T-helper 2 cell treated with Interferon-gamma antibody and Interleukin-4, amounts not matched to agents 100 ng/mL and 5 ng/mL, for 36 hours (primary cell): ENCODE results near the gene CYP20A1. TPM values are rescaled to one million over a fixed set of nuclear protein-coding genes. Genes with fewer than 3 reads are reported as not detected.

Experiments used
- intact Hi-C: fragments of 100-400 bp; cut with micrococcal nuclease; formaldehyde crosslinking; loops from one replicate; pipeline ENCODE4 v1.15.1; 2023
- total RNA-seq: library from RNA; stranded (reverse); gene quantifications from 2 replicates; pipeline ENCODE4 v1.2.3, GENCODE V29; 2022

The CYP20A1 gene
- total RNA-seq, 1 donor from 2014 or later = 23.7 TPM

DNA sequence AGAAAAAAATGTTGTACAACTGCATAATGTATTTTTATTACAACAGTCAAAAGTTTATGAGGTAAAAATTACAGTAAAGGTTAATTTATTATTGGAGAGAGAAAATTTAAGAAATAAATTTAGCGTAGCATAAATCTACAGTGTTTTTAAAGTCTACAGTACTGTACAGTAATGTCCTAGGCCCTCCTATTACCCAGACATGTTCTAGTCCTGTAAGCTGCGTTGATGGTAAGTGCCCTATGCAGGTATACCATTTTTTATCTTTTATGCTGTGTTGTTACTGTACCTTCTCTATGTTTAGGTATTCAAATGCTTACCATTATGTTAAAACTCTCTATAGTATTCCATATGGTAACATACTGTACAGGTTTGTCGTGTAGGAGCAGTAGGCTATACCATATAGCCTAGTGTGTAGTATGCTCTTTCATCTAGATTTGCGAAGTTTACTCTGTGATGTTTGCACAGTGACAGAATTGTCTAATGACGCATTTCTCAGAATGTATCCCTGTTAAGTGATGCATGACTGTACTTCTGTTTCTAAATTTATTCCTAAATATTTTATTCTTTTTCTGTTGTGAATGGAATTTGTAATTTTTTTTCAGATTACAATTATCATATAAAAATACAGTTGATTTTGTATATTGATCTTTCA lies 113.9 kb downstream of the CYP20A1 start:
- intact Hi-C loops = no loop called here

DNA sequence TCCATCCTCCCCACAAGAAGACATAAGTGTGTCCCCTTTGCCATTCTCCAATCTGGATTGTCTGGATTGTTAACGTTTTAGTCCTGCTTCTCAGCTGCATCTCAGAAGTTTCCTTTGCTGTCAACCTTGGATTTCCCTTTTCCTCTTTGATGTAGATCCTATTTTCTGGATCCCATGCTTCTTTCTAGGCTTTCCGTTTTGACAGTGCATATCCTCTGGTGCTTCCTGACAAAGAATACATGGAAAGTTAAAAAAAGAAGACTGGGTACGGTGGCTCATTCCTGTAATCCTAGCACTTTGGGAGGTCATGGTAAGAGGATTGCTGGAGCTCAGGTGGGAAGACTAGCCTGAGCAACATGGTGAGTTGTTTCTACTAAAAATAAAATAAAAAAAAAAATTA lies 116.1 kb downstream of the CYP20A1 start:
- intact Hi-C loops = no loop called here

Other genes with a start within 250 kb of the CYP20A1 start
- gene NBEAL1, start 224.1 kb upstream of the CYP20A1 start, total RNA-seq = 10.4 and 10.7 TPM in 2 replicates
- gene ABI2, start 89.4 kb downstream of the CYP20A1 start, total RNA-seq = 24.5 and 27.0 TPM in 2 replicates